Renal cortical epithelial cell (primary cell): Measurements from ENCODE around the gene UTP25. TPM values are rescaled to one million over a fixed set of nuclear protein-coding genes. Genes with fewer than 3 reads are reported as not detected.
"Not testable (repeated sequence)": the region's sequence is repeated elsewhere in the genome, so short reads cannot be mapped to it uniquely, and the experiment has no call there.

ENCODE experiments used
- DNase-seq: peaks from one replicate; pipeline ENCODE4 v3.0.0-alpha.2; 2011; ENCODE audit warnings: low read depth
- total RNA-seq: library from RNA; depleted of rRNA; stranded (reverse); fragments of >200 nt; gene quantifications from 2 replicates; pipeline ENCODE4 v1.2.3, GENCODE V29; 2014

Gene UTP25, protein sequence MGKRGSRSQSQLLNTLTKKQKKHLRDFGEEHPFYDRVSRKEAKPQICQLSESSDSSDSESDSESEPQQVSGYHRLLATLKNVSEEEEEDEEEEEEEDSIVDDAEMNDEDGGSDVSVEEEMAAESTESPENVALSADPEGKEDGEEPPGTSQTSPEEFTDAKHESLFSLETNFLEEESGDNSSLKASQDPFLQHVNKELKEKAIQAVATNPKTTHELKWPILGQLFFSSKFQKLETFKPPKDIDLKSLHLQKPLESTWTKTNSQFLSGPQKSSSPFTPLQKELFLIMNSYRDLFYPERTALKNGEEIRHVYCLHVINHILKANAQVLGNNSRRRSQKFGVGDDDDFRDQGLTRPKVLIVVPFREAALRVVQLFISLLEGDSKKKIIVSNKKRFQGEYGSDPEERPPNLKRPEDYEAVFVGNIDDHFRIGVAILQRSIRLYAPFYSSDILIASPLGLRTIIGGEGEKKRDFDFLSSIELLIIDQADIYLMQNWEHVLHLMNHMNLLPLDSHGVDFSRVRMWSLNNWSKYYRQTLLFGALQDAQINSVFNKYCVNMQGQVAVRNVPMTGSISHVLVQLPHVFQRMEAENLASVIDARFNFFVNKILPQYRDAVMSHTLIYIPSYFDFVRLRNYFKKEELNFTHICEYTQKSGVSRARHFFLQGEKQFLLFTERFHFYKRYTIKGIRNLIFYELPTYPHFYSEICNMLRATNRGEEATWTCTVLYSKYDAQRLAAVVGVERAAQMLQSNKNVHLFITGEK
- total RNA-seq: 6.8 and 13.6 TPM in 2 replicates

DNA sequence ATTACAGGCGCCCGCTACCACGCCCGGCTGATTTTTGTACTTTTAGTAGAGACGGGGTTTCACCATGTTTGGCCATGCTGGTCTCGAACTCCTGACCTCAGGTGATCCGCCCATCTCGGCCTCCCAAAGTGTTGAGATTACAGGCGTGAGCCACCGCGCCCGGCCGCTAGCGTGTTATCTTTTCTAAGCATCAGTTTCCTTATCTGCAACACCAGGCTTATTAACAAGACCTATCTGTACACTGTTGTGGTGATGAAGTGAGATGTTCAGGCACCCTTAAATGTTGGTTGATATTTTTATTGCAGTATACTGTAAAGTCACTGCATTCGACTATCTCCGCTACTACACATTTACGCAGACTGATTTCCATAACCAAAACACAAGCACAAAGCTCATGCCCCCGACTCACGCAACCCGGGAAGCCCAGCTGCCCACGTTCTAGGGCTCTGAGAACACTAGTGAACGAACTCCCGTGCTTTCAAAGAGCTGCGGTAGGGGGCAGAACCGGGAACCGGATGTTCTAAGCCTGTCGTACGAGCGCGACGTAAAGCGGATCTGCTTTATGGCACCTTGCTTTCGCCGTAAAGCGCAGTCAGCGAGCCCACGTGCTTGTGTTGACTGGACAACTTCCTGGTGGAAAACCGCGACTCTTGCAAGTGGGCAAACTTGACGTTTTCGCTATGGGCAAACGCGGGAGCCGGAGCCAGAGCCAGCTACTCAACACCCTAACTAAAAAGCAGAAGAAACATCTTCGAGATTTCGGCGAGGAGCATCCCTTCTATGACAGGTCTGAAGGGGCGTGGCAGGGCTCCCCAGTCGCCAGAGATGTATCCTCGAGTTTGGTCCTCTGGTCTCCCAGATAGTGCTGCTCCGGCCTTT lies at the start of gene UTP25:
TSS of gene UTP25 (plus strand) at position 589 of the 879 bp plus-strand sequence. CDS start at position 681, 92 bp downstream.
- peak; percentile 93 for DNase-seq

DNA sequence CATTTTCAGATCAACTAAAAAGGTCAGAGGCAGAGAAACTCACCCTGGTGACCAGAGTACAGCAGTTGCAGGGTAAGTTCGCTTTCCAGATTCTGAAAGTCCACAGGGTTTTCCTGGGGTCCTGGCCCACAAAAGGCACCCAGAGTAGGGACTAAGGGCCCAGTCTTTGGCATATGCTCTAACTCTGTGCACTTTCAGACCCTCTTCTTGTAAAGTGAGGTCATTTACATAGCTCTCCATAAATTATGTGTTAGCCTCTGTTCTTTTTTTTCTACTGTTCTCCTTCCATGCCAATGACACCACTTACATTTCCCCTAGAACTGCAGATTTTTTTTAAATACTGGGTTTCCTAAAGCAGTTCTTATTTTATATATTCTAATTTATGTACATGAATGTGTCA lies 49.7 kb upstream of the UTP25 start:
- no peak for DNase-seq

DNA sequence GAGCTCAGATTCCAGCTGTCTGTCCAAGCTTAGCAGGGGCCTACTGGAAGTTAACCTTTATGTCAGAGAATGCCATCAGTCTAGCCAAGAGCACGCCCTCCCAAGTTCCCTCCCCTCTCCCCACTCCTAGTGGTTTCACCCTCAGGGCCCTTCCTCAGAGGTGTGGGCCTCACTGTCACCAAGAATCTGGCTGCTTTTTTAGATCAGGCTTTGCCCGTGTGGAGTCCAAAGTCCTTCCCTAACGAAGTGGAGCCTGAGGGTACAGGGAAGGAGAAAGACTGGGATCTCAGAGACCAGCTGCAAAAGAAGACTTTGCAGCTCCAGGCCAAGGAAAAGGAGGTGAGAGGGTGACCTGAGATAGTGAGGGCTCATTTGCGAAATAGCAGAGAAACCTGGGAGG lies 47.5 kb upstream of the UTP25 start:
- peak; percentile 49 for DNase-seq

DNA sequence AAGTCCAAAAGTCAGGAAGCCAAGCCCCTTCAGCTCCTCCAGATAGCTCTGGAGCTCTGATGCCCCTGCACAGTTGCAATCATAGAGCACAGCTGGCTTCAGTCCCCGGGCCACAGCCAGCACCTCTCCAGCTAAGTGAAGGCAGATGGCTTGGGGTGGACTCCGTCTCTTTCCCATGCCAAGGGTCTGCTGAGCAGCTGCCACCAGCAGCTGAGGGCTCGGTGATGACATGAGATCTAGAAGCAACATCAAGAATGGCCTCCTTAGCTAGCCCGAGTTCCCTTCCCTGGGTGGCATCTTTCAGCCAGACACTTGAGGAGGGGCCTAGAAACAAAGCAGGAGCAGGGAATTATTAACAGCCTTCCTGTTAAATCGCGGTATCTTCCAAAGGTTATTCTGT lies 44.4 kb upstream of the UTP25 start:
- no peak for DNase-seq

DNA sequence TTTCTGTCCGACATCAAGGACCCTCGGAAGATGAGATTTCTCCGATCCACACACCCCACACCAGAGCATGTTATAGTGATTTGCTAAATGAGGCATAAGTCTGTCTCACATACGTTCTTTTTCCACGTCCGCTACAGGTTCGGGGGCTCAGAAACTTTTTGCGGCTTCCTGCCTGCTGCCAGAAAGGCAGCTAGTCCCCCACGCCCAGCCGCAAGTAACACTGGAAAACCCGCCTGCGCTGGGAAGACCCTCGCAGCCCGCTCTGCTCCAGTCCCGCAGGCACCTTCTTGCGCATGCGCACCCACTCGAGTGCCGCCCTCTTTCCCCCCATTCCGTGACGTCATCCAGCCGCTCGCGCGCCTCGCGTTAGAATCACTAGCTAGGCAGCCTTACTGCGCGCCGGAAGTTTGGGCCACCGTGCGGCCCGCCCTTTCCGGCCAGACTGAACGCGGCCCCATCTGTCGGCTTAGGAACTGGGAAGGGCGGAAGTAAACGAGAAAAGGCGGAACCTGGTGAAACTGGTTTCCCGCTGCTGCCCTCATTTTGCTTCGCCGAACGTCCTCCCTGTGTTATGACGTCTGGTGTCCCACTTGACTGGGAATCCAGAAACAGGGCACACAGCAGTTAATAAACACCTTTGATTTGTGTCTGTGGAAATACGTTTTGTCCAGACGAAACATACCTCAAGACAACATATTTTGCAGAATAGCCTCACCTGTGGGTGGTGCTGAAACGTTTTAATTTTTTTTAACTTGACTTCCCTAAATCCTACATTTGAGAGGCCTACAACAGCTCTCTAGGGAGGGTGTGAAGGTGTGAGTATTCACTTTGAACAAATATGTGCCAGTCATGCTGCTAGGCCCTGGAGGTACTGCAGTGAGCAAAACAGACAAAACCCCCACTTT lies 43.3 kb upstream of the UTP25 start, which contains the start of gene C1orf74:
TSS of gene C1orf74 (minus strand) at position 295 of the 905 bp plus-strand sequence. CDS start 925 bp downstream, outside the sequence.
- peak; percentile 90 for DNase-seq

DNA sequence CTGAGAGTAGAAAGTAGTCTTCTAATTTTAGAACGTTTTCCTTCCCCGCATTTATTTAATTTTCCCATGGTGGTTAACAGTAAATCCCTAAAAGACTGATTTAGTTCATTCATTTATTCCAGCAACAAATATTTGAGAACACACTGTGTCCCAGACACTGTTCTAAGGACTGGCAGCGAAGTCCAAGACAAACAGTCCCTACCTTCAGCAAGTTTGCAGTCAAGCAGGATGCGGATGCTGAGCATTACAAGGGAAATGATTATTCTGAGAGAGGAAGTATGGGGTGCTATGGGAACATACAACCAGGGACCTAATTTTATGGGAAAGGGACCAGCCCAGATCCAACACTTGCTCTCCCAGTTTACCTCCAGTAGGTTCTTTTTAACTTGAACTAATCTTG lies 42.2 kb upstream of the UTP25 start:
- DNase-seq: no peak

DNA sequence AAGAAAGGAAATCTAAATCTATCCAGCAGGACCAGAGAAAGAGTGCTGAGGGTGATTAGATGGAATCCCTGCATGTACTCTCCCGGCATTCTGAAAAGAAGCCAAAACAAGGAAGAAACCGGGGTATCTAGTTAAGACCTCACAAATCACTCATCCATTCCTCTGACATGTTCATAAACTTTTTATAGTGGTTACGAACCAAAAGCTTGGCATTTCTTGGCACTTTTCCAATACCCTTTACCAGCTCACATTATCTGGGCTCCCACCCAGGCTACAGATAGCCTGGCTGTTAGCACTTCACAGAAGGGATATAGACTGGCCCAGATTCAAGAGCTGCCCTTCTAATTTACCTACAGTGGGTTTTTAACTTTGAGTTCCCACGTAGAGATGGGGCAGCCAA lies 41.6 kb upstream of the UTP25 start:
- no peak for DNase-seq

DNA sequence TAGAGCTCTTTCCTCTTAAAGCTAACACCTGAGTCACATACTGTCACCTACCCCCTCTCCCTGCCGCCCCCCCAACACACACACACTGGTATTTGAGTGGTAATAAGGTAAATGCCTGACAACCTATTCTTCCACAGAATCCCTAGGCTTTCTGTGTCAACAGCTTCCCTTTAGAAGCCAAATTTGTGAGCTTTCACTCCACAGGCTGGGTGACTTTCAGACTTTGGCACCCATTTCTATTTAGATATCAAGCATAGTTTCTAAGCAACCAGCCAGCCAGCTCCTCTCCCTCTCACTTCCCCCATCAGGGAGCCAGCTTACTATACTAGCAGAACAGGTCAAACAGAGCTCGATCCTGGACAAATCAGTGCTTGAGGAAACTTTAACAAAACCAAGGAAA lies 40.2 kb upstream of the UTP25 start:
- DNase-seq: no peak

DNA sequence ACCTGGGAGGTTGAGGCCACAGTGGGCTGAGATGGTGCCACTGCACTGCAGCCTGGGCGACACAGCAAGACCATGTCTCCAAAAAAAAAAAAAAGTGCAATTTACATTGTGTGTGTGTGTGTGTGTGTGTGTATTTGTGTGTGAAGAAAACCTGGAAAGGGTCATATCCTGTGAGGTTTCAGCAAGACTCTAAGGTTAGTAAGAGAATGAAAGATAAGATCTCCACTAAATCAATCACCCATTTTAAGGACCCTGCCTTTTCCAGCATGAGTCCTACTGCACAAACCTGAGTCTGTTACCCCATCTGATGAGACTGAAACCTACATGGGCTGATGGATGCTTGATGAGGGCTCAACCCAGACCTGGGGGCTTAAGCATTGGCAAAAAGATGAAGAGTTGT lies 38.5 kb upstream of the UTP25 start:
- DNase-seq: no peak

DNA sequence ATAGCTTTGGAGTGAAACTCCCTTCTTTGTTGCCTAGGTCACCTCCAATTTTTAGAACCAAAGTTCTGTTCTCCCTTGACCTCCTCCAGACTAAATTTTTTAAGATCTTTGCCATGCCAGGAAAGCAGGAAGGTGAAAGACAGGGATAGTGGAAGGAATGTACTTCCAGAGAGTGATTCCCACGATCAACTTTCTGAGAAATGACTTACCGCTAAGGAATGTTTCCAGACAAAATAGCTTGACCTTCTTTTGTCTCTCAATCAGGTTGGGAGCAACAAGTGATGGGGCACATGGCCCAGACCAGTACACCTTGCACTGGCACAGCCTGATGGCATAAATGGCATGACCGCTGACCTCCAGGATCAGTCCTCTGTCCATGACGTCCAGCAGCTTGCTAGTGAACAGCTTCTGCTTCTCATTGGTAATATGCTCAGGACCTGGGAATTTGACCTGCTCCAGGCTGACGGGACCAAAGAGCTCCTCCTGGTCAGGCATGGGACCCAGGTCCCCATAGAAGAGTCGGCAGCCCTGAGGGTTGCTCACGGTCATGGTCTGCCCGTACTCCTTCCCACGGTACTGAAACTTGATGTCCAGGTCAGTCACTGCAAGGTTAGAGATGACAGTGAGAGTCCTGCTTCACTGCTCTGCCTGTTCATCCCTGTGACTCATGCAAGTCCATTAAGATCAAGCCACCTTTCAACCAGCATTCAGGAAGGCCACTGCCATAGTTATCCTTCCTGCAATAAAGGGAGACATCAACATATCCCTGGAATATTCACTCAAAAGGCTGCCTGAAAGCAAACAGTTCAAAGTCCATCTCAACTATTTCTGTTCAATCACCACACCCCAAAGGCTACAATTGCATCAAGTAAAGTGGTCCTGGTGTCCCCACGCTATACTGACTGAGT lies 37.2 kb upstream of the UTP25 start:
- DNase-seq: no peak

DNA sequence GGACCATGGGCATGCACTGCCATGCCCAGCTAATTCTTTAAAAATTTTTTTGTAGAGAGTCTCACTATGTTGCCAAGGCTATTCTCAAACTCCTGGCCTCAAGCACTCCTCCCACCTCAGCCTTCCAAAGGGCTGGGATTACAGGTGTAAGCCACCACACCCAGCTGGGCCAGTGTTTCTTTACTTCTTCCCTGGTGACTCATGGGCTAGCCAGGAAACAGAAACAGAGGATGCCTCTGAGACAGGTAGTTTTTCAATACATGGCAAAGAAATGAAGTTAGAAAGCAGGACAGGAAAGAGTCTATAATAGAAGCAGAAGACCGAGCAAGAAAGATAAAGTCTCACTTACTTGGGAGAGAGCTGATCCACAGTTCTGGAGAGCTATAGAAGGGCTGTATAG lies 35.9 kb upstream of the UTP25 start:
- DNase-seq: no peak

DNA sequence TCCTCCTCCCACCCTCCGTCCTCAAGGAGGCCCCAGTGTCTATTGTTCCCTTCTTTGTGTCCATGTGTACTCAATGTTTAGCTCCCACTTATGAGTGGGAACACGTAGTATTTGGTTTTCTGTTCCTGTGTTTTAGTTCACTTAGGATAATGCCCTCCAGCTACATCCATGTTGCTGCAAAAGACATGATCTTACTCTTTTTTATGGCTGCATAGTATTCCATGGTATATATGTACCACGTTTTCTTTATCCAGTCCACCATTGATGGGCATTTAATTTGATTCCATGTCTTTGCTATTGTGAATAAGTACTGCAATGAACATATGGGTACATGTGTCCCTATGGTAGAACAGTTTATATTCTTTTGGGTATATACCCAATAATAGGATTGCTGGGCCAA lies 34.1 kb upstream of the UTP25 start:
- DNase-seq: not testable (repeated sequence)

DNA sequence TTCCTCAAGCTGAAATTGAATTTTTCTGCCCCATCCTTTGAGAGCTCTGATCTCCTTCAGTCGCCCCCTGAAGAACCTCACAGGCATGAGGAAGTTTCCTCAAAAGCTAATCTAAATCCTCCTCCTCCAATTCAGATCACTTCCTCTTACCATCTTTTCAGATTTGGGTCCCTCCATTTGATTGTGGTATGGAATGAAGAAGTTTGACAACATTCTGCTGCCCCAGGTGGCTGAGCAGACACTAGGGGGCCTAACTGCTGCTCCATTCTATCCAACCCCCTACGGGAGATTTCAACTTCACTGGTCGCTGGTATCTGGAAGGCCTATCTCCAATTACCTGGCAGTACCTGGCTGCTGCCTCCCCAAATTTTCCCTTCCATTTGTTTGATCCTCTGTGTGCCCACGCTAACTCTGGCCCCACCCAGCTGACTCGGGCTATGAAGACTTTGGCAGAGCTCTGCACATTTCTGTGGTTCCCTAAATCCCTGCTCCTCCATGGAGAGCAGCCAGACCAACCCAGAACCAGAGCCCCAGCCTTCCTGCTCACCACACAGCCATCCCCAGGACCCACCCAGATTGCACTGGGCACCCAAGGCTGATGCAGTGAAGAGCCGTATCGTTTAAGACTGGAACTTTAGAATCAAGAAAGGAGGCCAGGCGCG lies 29.7 kb upstream of the UTP25 start:
- no peak for DNase-seq

DNA sequence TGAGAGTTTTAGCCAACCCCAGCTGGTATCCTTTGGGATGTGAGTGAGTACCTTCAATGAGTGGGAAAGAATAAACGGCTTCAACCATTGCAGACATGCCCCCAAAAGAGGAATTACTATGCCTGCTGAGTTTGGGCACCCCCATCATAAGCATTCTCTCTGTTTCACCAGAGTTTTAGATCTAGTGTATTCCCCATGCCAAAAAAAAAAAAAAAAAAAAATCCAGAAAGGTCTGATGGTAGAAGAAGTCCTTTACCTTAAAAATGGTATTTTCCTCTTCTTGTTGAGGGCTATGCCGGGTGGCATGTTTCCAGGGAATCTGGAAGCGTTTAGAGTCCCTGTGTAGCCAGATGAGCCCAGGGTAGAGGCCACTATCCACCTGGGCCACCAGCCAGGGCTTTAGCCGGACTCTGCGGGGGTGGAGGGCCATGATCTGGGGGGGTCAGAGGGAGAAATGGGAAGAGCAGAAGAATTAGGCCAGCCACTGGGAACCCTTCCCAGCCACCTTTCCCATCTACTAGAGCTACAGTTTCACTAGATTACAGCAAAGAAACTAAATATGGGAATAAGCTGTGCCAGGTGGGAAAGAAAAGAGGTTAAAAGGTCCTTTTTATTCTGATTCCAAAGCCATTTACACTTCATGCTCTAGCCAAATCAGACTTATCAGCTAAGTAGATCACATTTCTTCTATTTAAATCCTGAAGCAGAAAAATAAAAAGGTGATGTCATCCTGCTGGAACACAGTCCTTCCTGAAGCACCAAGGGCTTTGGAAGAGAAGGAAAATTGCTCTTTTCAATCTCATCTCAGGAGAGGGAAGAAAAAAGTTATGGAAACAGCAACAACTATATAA lies 26.6 kb upstream of the UTP25 start:
- DNase-seq: no peak

DNA sequence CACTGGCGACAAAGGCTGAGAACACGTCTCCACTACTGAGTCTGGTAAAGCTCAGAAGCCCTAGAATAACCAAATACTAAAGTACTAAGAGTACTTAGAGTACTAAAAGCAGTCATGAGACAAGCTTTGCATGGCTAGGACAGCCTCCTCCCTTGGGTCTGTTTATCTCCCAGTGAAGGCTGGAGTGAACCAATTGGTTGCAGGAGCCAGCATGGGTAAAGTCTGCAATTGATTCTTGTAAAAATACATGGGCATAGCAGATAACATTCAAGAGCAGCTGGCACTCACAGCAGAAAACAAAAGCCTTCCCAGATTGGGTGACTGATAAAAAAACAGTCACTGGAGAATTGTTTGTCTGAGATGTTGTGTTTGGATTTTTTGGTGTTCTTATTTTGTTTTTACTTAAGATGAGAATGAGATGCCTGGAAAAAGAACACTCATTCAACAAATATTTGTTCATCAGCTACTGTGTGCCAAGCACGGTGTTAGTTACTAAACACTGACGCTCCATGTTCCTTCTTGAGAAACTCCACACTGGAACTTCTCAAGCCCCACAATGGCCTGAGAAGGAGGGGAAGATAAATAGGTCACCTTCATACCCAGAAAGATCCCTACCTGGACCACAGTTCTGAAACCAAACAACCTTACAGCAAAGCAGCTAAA lies 25.5 kb upstream of the UTP25 start:
- DNase-seq: no peak

DNA sequence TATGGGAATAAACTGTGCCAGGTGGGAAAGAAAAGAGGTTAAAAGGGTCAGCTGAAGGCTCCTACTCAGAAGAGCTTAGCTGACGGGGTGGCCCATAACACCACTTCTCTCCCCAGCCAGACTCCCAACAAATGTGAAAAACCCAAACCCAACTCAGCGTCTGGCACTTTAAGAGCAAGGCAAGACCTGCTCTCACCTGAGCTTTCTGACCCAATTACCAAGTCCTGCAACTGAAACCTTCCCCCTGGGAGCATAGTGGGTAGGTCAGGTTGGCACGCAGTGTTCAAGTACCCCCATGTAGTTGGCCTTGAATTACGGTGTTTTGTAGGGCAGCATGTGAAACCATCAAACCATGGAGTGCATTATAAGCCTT lies 25.0 kb upstream of the UTP25 start:
- DNase-seq: no peak

DNA sequence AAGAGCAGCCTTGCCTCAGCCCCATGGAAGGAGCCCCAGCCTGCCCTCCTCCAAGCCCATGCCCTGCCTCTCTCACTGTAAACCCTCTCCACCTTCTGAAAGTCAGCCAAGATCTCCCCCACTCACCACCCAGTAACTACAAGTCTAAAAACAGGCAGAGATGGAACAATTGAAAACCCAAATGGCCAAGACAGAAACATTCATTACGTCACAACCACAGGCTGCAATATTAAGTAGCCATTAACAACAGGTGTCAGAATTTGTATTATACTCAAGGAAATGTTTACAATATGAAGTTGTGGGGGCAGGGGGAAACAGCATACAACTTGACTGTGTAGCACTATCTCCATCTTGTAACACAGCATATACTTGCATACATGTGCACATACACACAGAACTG lies 24.2 kb upstream of the UTP25 start:
- no peak for DNase-seq

DNA sequence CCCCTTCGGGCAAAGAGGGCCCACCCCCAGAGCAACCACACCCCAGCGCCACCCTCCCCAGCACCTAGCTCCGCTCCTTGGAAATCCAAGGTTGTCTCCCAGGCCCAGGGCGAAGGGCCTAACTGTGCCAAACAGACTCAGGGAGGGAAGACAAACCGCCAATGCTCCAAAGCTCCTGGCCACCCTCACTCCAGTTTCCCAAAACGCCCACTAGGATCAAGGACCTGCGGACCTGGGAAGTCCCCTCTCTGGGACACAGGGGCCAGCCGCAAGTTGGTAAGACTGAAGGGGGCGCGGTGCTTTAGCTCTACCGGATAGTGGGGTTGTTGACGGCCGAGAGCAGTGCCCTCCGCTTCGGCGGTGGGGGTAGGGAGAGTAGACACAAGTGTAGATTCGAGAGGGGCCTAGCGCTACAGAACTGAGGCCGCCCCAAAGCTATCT lies 22.4 kb upstream of the UTP25 start:
- DNase-seq: no peak
